CD4-positive, CD25-positive, alpha-beta regulatory T cell (primary cell): ENCODE results near the gene DNAJC22. TPM values are rescaled to one million over a fixed set of nuclear protein-coding genes. Genes with fewer than 3 reads are reported as not detected.

Experiments used
- ATAC-seq, 2 donors: fragments of 150-1000 bp; cut with Tn5 transposase; one replicate each; pipeline ENCODE4 v1.10.0; 2021; ENCODE audit warnings: low read depth in 2 of 2, moderate number of reproducible peaks in 2 of 2, moderate library complexity in 1 of 2
- DNase-seq, 3 donors: peaks; one replicate each; pipeline versions ENCODE4 v3.0.0 to v3.0.0-alpha.2; 2012 to 2022; ENCODE audit warnings: mixed read lengths in 1 of 3
- H3K27ac ChIP-seq: one replicate; pipeline ENCODE4 v1.7.0; 2013; ENCODE audit warnings: mild to moderate bottlenecking, low read length; ENCODE audit not compliant: insufficient read depth, poor library complexity, severe bottlenecking
- H3K27me3 ChIP-seq: one replicate; pipeline ENCODE4 v1.7.0; 2013; ENCODE audit warnings: low read length; ENCODE audit not compliant: control insufficient read depth, insufficient read depth
- H3K36me3 ChIP-seq: one replicate; pipeline ENCODE4 v1.7.0; 2013; ENCODE audit warnings: mild to moderate bottlenecking, low read length, moderate library complexity; ENCODE audit not compliant: control insufficient read depth, insufficient read depth
- H3K4me1 ChIP-seq: 2 replicates; pipeline ENCODE4 v1.7.0; 2013; ENCODE audit warnings: mild to moderate bottlenecking, low read length; ENCODE audit not compliant: insufficient read depth, control insufficient read depth, poor library complexity, severe bottlenecking
- H3K4me3 ChIP-seq: one replicate; pipeline ENCODE4 v1.7.0; 2013; ENCODE audit warnings: low read depth, mild to moderate bottlenecking, low read length, moderate library complexity
- H3K9me3 ChIP-seq, 2 experiments: 1 replicate in 1 of 2; 2 replicates in 1 of 2; pipeline ENCODE4 v1.7.0; 2013; ENCODE audit warnings: low read length in 2 of 2, mild to moderate bottlenecking in 1 of 2, moderate library complexity in 1 of 2; ENCODE audit not compliant: control insufficient read depth in 2 of 2
- H3K27ac Mint-ChIP-seq, 3 donors: one replicate each; pipeline ENCODE4 v1.8.0; 2020 to 2022; ENCODE audit warnings: mild to moderate bottlenecking in 3 of 3, mixed read lengths in 3 of 3, moderate library complexity in 2 of 3
- H3K27me3 Mint-ChIP-seq: one replicate; pipeline ENCODE4 v1.8.0; 2022; ENCODE audit warnings: mild to moderate bottlenecking, mixed read lengths
- H3K36me3 Mint-ChIP-seq: one replicate; pipeline ENCODE4 v1.8.0; 2020; ENCODE audit warnings: mixed read lengths
- H3K4me1 Mint-ChIP-seq, 4 donors: one replicate each; pipeline ENCODE4 v1.8.0; 2020 to 2022; ENCODE audit warnings: mixed read lengths in 4 of 4, mild to moderate bottlenecking in 1 of 4
- H3K4me3 Mint-ChIP-seq, 4 donors: one replicate each; pipeline ENCODE4 v1.8.0; 2020 to 2022; ENCODE audit warnings: mild to moderate bottlenecking in 4 of 4, mixed read lengths in 4 of 4, moderate library complexity in 3 of 4
- H3K9me3 Mint-ChIP-seq, 7 donors: one replicate each; pipeline ENCODE4 v1.8.0; 2020 to 2022; ENCODE audit warnings: mixed read lengths in 7 of 7, mild to moderate bottlenecking in 3 of 7, moderate library complexity in 2 of 7
- polyA plus RNA-seq, 4 donors: library from polyadenylated mRNA; unstranded; fragments of 300-500 nt; fragmentation: Illumina TruSeq; gene quantifications; one replicate each; pipeline ENCODE4 v1.2.3, GENCODE V29; 2021
- total RNA-seq: library from RNA; stranded (reverse); gene quantifications from one replicate; pipeline ENCODE4 v1.2.3, GENCODE V29; 2022

DNAJC22 gene
- total and polyA plus RNA-seq, 5 donors from 2014 or later = not detected

DNA sequence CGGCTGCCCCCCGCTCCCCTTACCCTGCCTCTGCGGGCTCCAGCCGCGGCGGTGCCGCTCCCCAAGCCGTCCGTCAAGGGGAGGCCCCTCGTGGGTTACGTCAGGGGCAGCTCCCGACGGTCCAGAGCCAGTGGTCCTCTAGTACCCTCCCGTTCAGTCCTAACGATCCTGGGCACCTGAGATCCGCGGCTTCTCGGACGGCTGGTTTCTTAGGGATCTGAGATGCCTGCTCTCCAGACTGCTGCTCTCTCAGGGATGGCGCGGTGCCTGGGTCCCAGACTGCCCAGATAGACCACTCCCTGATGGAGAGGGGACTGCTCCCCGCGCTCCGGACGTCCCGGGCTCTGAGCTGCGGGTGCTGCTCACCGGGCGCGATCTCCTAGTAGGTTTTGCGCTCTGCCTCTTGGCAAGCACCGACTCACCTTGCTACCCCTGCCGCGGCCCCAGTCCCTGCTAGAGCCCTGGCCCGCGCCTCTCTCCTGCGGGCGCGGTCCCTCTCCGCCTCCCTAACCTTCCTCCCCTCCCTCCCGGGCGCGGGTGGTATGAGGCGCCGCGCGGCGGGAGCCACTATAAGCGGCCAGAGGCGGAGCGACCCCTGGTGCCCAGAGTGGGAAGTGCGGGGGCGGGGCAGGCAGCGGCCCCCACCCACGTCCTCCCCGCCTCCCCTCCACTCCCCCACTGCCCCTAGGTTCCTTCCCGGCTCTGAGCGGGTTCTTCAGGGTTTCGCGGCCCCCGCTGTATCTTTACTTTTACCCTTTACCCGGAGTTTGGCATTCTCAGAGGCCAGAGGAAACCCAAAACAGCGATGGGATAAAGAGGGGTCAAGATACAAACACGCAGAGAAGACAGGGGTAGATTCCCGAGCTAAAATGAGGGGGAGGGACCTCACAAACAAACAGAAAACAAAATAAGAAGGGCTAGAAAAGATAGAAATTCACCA, 9.8 kb upstream of the DNAJC22 start, which contains the start of gene C1QL4:
TSS of gene C1QL4 (minus strand) at position 544 of the 940 bp plus-strand sequence. CDS start 711 bp downstream, outside the sequence.
- DNase-seq (peak; percentile 76 to 84 (median 80)), ATAC-seq (peak; percentile 90)
- H3K4me3 ChIP-seq = no peak within 1 kb of the TSS
- Mint-ChIP-seq H3K27ac (peak within 1 kb of the TSS in 1 of 3 donors; percentile 20), H3K4me3 (peak within 1 kb of the TSS; percentile 72 to 90 (median 82)), H3K36me3 (peaks cover 5% of the 10 kb centered on the region), H3K4me1 (peaks cover 5 to 45% (median 18%) of the 10 kb centered on the region in 4 donors), H3K9me3 (peaks cover 0 to 3% (median 0%) of the 10 kb centered on the region in 7 donors), H3K27me3 (peaks cover 87% of the 10 kb centered on the region)
- no peaks in the 10 kb centered on the region for H3K9me3 ChIP-seq
- H3K27me3 ChIP-seq = peaks cover 25% of the 10 kb centered on the region
- peaks cover 25% of the 10 kb centered on the region for H3K4me1 ChIP-seq
- no peaks in the 10 kb centered on the region for H3K36me3 ChIP-seq
- no peak within 1 kb of the TSS for H3K27ac ChIP-seq

DNA sequence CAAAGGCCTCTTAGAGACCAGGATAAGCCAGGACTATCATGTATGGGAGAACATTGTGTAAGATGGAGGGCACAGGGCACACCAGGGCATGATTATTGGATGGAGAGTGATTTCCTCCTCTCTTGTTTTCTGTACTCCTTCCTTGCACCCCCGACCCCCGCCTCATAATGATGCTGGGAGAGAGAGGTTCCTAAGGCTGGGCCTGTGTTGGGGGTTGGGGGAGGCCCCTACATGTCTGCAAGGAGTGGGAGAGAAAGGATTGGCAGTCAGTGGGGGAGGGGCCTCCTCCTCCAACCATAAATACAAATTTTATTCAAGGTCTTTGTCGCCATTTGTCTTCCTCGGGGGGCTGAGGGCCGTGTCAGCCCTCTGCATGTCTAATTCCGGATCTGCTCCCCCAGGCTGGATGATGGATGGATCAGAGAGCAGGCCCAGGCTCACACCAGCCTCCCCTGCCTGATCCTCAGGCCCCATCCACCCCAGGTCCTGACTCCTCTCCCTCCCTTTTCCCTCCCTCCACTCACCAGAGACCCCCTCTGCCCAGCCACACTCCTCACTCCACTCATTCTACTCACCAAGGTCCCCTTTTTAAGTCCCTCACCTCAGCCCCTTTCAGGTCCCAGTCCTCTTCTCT, 7.7 kb upstream of the DNAJC22 start:
- peaks cover 86% of the 10 kb centered on the region for H3K27me3 Mint-ChIP-seq
- peaks cover 5% of the 10 kb centered on the region for H3K36me3 Mint-ChIP-seq
- no peak for ATAC-seq
- Histone ChIP-seq H3K4me3 (no peak overlapping the region), H3K27ac (no peak overlapping the region), H3K27me3 (peaks cover 37% of the 10 kb centered on the region), H3K9me3 (no peaks in the 10 kb centered on the region), H3K4me1 (peaks cover 36% of the 10 kb centered on the region), H3K36me3 (no peaks in the 10 kb centered on the region)
- H3K27ac Mint-ChIP-seq = peak overlapping the region in 1 of 3 donors; percentile 5
- peak overlapping the region in 2 of 4 donors; percentile 1 to 5 for H3K4me3 Mint-ChIP-seq
- no peak for DNase-seq
- peaks cover 5 to 49% (median 20%) of the 10 kb centered on the region in 4 donors for H3K4me1 Mint-ChIP-seq
- peaks cover 0 to 3% (median 0%) of the 10 kb centered on the region in 7 donors for H3K9me3 Mint-ChIP-seq

DNA sequence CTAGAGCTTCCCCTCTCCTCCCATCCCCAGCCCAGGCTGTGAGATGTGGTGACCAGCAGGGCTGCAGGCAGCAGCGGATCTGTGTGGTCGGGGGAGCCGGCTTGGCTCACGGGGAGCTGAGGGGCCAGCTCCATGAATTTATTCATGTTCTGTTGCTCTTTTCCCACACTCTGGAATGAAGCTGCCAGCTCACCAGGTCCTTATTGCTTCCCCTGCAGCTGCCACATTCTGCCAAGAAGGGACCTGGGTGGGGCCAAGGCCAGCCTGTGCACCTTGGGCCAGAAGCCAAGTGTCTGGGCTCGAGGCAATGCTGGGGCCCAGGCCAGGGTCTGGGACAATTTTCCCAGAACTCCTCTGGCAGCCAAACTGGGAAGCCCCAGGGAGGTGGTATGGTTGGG, 7.2 kb upstream of the DNAJC22 start:
- DNase-seq (no peak), ATAC-seq (no peak)
- Histone ChIP-seq H3K4me1 (peaks cover 39% of the 10 kb centered on the region), H3K36me3 (no peaks in the 10 kb centered on the region), H3K9me3 (no peaks in the 10 kb centered on the region), H3K27ac (no peak overlapping the region), H3K27me3 (peaks cover 41% of the 10 kb centered on the region), H3K4me3 (no peak overlapping the region)
- H3K27ac Mint-ChIP-seq = no peak overlapping the region
- peaks cover 3% of the 10 kb centered on the region for H3K36me3 Mint-ChIP-seq
- H3K4me1 Mint-ChIP-seq = peaks cover 9 to 50% (median 20%) of the 10 kb centered on the region in 4 donors
- peaks cover 86% of the 10 kb centered on the region for H3K27me3 Mint-ChIP-seq
- H3K9me3 Mint-ChIP-seq = peaks cover 0 to 3% (median 0%) of the 10 kb centered on the region in 7 donors
- no peak overlapping the region for H3K4me3 Mint-ChIP-seq

- Histone ChIP-seq H3K4me3 (no peak overlapping the region), H3K9me3 (no peaks in the 10 kb centered on the region), H3K4me1 (peaks cover 44% of the 10 kb centered on the region), H3K36me3 (no peaks in the 10 kb centered on the region), H3K27me3 (peaks cover 35% of the 10 kb centered on the region), H3K27ac (no peak overlapping the region)
- peak overlapping the region in 2 of 4 donors; percentile 49 to 83 for H3K4me3 Mint-ChIP-seq
- DNase-seq = no peak
- ATAC-seq = no peak
- H3K9me3 Mint-ChIP-seq = peaks cover 0 to 1% (median 0%) of the 10 kb centered on the region in 7 donors
- H3K36me3 Mint-ChIP-seq = no peaks in the 10 kb centered on the region
- H3K4me1 Mint-ChIP-seq = peaks cover 9 to 50% (median 17%) of the 10 kb centered on the region in 4 donors
- peaks cover 79% of the 10 kb centered on the region for H3K27me3 Mint-ChIP-seq
- no peak overlapping the region for H3K27ac Mint-ChIP-seq
These were observed 6.4 kb upstream of the DNAJC22 start for GRCh38 chr12:49340095-49340870.

GRCh38 chr12:49340971-49341776, 5.5 kb upstream of the DNAJC22 start:
- ATAC-seq (no peak), DNase-seq (no peak)
- H3K9me3 Mint-ChIP-seq = peaks cover 0 to 1% (median 0%) of the 10 kb centered on the region in 7 donors
- Histone ChIP-seq H3K4me3 (no peak overlapping the region), H3K9me3 (no peaks in the 10 kb centered on the region), H3K36me3 (no peaks in the 10 kb centered on the region), H3K4me1 (peaks cover 52% of the 10 kb centered on the region), H3K27ac (no peak overlapping the region), H3K27me3 (peaks cover 32% of the 10 kb centered on the region)
- peaks cover 9 to 54% (median 17%) of the 10 kb centered on the region in 4 donors for H3K4me1 Mint-ChIP-seq
- no peak overlapping the region for H3K27ac Mint-ChIP-seq
- H3K4me3 Mint-ChIP-seq = peak overlapping the region in 2 of 4 donors; percentile 49 to 83
- H3K27me3 Mint-ChIP-seq = peaks cover 80% of the 10 kb centered on the region
- H3K36me3 Mint-ChIP-seq = no peaks in the 10 kb centered on the region

- H3K4me3 Mint-ChIP-seq = peak overlapping the region in 2 of 4 donors; percentile 49 to 70
- ATAC-seq = no peak
- no peaks in the 10 kb centered on the region for H3K36me3 ChIP-seq
- H3K27me3 Mint-ChIP-seq = peaks cover 83% of the 10 kb centered on the region
- no peak for DNase-seq
- H3K4me1 ChIP-seq = peaks cover 52% of the 10 kb centered on the region
- H3K27me3 ChIP-seq = peaks cover 32% of the 10 kb centered on the region
- no peaks in the 10 kb centered on the region for H3K36me3 Mint-ChIP-seq
- peak overlapping the region in 1 of 3 donors; percentile 63 for H3K27ac Mint-ChIP-seq
- peaks cover 0 to 1% (median 0%) of the 10 kb centered on the region in 7 donors for H3K9me3 Mint-ChIP-seq
- H3K27ac ChIP-seq = no peak overlapping the region
- peaks cover 9 to 59% (median 20%) of the 10 kb centered on the region in 4 donors for H3K4me1 Mint-ChIP-seq
- H3K9me3 ChIP-seq = no peaks in the 10 kb centered on the region
- H3K4me3 ChIP-seq = no peak overlapping the region
These were observed 5.0 kb upstream of the DNAJC22 start for GRCh38 chr12:49341777-49342065.
